GM19467 (cell line): ENCODE data around the gene SEC23A.
"Not testable (repeated sequence)": the region's sequence is repeated elsewhere in the genome, so short reads cannot be mapped to it uniquely, and the experiment has no call there.

ENCODE experiments used
- ATAC-seq: cut with Tn5 transposase; IDR thresholded peaks from one replicate; pipeline ENCODE4 v1.9.1; 2021; ENCODE audit warnings: mild to moderate bottlenecking, moderate library complexity; ENCODE audit not compliant: unreplicated experiment

Gene SEC23A

DNA sequence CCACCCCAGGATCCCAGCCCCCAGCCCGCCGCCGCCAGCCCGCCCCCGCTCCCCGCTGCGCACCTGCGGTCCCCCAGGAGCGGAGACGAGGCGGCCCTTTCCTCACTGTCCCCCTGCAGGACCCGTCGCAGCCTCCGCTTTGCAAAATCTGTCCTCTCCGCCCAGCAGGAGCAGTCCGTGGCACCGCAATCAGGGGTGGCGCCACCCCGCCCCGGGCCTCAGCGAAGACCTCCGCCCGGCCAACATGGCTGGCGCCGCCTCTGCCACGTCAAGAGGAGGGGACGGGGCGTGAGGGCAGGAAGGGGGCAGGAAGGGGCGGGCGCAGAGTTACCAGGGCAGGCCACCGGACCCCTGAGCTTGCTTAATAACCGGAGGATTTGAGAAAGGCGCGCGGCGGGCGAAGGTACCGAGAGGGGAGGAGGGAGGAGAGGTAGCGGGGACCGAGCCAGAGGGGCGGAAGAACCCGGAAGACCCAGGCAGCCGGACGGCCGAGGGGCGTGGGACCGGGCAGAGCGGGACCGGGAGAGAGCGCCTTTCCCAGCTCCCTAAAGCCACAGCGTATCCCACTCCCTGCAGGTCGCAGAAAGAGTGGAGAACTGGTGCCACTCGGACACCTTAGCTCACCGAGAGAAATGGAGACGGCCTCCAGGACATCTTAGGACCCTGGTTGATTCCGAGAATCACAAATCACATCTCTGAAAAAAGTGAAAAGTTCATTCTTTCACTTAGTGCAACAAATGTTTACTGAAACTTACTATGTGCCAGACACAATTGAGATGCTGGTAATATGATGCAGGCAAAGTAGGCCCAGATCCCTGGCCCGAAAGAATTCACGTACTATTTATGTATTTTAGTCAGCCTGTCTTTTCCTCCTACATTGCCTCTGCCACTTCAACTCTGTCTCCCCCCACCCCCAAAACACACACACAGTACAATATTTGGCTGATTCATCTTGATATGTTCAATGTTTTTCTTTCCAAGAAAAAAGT, at the start of gene SEC23A:
Gene SEC23A, minus strand, starts transcription at position 267 of the 989 bp plus-strand sequence. CDS start 7,117 bp downstream, outside the sequence.
- peak; percentile 87 for ATAC-seq

DNA sequence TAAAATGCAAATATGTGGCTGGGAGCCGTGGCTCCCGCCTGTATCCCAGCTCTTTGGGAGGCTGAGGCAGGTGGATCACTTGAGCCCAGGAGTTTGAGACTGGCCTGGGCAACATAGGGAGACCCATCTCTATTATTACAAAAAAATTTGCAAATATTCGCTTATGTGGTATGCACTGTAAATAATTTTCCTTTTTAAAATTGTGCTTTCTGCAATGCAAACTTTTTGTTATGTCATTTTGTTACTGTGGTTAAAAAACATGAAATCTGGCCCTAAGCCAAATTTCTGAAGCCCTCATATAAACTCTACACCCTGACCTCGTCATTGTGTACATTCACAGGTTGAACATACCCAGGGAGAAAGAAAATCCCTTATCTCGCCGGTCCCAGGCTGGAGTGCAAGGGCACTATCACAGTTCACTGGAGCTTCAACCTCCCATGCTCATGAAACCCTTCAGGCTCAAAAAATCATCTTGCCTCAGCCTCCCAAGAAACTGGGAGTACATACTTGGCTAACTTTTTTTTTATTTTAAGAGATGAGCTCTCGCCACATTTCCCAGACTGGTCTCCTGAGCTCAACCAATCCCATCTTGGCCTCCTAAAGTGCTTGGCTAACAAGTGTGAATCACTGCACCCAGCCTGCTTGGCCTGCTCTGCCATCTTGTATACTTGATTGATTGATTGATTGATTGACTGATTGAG, 42.4 kb upstream of the SEC23A start:
- ATAC-seq: no peak

- ATAC-seq: not testable (repeated sequence)
Observed at GRCh38 chr14:39143226-39143625, 40.2 kb upstream of the SEC23A start.

DNA sequence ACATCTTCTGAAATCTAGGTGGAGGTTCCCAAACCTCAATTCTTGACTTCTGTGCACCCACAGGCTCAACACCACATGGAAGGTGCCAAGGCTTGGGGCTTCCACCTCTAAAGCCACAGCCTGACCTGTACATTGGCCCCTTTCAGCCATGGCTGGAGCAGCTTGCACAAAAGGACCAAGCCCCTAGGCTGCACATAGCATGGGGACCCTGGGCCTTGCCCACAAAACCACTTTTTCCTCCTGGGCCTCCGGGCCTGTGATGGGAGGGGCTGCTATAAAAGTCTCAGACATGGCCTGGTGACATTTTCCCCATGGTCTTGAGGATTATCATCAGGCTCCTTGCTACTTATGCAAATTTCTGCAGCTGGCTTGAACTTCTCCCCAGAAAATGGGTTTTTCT, 38.6 kb upstream of the SEC23A start:
- ATAC-seq: not testable (repeated sequence)

- ATAC-seq: no peak
Observed at GRCh38 chr14:39140170-39140569, 37.1 kb upstream of the SEC23A start.

- no peak for ATAC-seq
Observed at GRCh38 chr14:39138440-39138839, 35.4 kb upstream of the SEC23A start.

DNA sequence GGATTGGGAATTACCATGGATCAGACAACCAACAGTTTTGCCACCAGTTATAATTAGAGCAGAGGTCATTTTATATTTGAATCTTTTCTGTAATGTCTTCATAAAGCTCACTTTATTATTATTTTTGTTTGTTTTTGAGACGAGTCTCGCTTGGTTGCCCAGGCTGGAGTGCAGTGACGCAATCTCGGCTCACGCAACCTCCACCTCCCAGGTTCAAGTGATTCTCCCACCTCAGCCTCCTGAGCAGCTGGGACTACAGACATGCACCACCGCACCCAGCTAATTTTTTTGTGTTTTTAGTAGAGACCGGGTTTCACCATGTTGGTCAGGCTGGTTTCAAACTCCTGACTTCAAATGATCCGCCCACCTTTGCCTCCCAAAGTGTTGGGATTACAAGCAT, 34.8 kb upstream of the SEC23A start:
- ATAC-seq: not testable (repeated sequence)

DNA sequence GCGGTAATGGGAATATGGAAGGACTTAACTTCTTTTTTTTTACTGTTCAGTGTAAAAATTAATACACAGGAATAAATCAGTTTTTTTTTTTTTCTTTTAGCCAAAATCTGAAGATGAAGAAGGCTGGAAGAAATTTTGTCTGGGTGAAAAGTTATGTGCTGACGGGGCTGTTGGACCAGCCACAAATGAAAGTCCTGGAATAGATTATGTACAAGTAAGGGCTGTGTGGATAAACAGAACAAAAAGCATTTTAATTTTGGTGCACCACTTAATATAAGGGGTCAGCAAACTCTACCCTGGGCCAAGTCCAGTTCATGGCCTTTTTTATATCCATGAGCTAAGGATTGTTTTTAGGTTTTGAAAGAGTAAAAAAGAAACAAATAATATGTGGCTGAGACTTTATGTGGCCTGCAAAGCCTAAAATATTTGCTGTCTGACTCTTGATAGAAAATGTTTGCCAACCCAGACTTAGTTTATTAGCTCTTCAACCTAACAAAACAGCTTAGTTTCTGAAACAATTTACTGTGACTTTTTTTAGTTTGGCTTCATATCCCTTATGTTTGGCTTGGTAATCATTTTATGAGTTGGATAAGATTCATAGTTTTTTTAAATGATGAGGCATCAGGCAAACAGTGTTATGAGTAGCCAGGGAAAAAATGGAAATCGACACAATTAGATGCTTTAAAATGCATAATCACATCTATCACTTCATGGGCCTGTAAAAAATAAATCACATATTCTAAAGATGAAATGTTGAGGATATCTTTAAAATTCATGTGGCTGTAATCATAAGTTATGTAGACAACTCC, 19.5 kb upstream of the SEC23A start:
- no peak for ATAC-seq

DNA sequence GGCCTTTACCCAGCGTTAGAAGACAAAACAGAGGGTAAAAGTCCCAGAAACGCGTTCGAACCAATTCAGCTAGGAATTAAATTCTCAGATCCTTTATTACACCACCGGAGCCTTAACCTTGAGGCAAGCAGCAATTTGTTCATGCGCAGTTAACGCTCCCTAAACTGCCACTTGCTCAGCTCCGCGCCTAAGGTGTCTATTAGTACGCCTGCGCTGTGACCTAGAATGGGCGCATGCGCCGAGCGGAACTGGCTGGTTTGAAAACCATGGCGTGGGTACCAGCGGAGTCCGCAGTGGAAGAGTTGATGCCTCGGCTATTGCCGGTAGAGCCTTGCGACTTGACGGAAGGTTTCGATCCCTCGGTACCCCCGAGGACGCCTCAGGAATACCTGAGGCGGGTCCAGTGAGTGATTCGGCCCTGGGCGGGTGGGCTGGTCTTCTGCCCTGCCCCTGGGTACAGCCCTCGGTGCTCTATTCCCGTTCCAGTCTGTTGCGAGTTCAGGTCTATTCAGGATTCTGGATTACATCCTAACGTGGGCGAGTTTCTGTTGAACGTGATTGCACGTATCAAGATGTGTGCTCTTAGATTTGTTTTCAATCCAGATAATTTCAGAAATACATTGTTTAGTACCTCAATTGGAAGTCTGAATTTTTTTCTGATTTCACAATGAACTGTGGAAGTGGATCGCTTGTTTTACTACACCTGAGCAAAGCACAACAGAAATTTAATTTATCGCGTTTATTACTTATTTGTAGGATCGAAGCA, 11.2 kb upstream of the SEC23A start, which contains the start of gene GEMIN2:
Gene GEMIN2, plus strand, starts transcription at position 251 of the 766 bp plus-strand sequence. Its CDS starts 16 bp downstream, at position 267.
- ATAC-seq: peak; percentile 95

DNA sequence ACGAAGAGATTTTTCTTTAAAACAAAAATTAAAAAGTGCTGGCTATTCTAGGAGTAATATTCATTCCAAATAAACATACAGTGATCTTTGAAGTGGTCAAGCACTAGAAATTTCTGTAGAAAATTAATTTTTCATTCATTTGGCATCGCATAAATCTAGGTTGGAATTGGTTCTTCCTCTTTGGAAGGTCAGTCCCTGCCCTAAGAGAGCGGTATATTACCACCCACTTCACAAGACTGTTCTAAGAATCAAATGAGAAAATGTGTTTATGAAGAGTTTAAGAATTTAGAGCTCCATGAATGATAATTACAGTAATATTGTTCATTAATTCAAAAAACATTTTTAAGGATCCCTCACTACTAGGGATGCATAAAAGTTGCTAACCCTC, 10.6 kb upstream of the SEC23A start:
- no peak for ATAC-seq

DNA sequence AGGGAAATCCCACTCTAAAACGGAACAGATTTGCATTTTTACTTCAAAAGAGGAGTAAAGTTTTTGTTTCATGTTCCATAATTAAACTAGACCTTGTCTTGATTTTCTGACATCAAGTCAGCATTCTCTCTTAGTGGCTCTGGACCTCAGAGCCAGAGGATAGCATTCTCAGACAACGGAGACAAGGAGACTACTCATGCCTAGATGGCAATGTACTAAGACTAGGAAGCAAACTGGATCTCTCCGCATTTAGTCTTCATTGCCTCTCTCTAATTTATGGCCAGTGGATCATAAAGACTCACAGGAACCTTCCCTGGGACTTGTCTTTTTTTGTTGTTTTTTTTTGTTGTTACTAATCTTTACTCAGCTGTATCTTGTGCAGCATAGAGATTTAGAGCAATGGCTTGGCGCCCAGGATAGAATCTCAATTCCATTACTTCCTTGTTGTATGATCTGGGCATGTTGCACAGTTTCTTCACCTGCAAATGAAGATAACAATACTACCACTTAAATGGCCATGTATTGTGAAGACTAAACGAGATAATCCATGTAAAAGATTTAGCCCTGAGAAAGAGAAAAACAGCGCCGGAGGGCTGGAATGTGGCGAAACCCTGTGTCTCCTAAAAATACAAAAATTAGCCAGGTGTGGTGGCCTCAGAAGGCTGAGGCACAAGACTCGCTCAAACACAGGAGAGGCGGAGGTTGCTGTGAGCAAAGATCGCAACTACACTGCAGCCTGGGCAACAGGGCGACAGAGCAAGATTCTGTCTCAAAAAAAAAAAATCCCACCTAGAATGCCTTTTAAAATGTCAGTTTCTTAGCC, 7.1 kb upstream of the SEC23A start:
- ATAC-seq: no peak

GRCh38 chr14:39108791-39109190, 5.8 kb upstream of the SEC23A start:
- no peak for ATAC-seq

DNA sequence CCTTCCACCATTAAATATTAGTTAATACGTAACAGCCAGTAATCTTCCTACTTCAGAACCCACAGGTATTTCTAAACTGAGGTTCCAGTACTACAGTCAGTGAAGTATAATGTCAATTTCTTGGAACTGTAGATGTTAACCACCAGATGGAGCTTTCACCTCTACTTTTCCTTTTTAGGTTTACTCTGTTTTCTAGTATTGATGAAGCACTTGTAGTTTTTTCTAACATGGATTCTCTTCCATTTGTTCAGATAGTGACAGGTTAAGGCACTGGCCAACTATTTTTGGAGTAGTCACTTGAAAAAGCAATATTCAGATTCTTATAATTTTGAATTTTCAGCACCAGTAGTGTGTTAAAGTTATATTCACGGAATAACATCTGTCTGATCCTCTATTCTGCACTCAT, 4.6 kb upstream of the SEC23A start:
- no peak for ATAC-seq

DNA sequence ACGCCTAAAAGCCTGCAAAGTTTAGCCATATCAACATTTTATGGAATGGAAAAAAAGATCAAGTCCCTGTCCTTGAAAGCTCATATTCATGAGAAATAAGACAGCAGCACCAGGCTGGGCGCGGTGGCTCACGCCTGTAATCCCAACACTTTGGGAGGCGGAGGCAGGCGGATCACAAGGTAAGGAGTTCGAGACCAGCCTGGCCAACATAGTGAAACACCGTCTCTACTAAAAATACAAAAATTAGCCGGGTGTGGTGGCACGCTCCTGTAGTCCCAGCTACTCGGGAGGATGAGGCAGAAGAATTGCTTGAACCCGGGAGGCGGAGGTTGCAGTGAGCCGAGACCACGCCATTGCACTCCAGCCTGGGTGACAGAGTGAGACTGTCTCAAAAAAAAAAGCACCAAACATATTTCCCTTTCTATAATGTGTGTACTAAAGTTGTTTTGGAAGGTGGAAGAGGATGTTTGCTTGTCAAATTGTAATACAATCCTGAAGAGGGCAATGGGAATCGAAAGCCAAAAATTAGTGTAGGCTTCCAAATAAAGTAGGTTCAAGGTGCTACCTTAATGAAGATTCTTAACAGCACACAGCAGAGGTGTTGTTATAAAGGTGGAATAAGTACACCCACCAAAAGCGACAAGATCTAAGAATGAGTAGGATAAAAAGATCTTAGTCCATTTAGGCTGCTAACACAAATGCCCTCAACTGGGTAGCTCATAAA, 1.2 kb upstream of the SEC23A start:
- ATAC-seq: not testable (repeated sequence)

GRCh38 chr14:39102265-39102968, 618 bp downstream of the SEC23A start:
- peak; percentile 29 for ATAC-seq

- ATAC-seq: no peak
Observed at GRCh38 chr14:39099748-39100147, 3.3 kb downstream of the SEC23A start.

- ATAC-seq: not testable (repeated sequence)
Observed at GRCh38 chr14:39099215-39099614, 3.8 kb downstream of the SEC23A start.

- no peak for ATAC-seq
Observed at GRCh38 chr14:39097159-39097558, 5.9 kb downstream of the SEC23A start.
